Activated CD4-positive, alpha-beta T cell treated with anti-CD3 and anti-CD28 coated beads for 4 hours (primary cell): ENCODE data around the gene ASGR1.
"Not testable (repeated sequence)": the region's sequence is repeated elsewhere in the genome, so short reads cannot be mapped to it uniquely, and the experiment has no call there.

Experiments
- DNase-seq, 2 donors: peaks; one replicate each; pipeline ENCODE4 v3.0.0-alpha.2; 2020

The ASGR1 gene

DNA sequence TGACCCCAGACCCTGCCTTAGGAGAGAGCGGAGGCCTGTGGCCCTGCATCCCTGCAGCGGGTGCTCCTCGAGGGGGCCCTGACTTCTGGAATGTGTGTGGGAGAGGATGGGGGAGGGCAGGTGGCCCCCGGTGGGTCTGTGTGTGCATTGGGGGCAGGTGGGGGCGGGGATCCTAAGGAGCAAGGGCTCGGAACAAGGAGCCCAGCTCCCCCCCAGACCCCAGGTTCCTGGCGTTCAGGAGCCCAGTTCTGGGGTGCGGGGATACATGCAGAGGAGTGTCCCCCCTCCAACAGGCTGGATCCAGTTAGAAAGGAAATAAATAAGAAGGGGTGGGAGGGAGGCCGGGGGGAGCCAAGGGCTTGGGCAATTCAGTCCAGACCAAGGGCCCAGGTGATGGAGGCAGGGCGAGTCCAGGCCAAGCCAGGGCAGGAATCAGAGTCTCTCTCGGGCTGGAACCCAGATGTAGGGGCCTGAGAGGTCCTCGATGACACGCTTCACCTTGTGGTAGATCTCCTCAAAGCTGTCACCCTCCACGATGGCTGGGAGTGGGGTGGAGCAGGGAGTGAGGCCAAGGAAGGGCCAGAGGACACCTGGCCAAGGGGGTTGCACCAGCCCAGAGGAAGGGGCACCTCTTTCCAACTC is 11.2 kb upstream of the ASGR1 start:
- DNase-seq, result no peak

DNA sequence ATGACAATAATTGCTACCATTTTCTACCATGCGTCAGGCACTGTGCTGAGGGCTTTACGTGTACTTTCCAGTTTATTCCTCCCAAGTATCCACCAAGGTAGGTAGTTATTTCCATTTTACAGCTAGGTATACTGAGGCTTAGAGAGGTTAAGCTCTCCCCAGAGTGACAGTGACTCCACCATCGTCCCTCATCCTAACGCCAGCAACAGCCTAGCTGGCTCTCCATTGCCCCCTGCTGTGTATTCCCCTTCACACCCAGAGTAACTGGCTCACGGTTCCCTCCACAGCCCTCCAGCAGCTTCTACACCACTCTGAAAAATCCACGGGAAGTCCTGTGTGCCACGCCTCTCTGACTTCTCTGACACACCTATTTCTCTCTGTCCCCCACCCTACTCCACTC is 7.1 kb upstream of the ASGR1 start:
- no peak for DNase-seq

DNA sequence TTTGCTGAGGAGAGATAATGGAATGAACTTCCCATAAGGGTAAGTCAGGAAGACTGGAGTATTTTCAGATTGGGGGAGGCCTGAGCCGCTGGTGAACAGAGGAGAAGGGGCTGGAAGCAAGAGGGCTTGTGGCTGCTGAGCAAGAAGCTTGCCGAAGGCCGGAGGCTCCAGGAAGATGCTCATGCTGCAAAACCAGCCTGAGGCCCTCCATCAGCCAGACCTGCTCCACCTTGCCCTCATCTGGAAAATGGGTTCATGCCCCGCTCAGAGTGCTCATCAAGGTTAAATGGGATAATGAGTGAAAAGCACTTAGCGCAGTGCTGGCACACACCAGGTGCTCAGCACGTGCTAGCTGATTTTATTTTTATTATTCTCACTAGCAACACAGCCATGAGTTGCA is 5.5 kb upstream of the ASGR1 start:
- no peak for DNase-seq

DNA sequence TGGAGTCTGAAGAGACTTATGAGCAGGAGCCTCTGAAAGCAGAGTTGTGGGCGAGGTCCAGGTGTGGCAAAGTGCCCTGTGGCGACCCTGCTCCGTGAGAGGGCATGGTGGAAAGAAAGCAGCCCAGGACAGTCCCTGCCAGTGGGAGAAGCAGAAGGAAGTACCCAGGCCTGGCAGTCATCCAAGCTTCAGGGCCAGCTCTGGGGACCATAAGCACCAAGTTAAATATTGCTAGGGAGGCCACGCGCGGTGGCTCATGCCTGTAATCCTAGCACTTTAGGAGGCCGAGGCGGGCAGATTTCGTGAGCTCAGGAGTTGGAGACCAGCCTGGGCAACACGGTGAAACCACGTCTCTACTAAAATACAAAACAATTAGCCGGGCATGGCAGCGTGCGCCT is 4.9 kb upstream of the ASGR1 start:
- no peak for DNase-seq

DNA sequence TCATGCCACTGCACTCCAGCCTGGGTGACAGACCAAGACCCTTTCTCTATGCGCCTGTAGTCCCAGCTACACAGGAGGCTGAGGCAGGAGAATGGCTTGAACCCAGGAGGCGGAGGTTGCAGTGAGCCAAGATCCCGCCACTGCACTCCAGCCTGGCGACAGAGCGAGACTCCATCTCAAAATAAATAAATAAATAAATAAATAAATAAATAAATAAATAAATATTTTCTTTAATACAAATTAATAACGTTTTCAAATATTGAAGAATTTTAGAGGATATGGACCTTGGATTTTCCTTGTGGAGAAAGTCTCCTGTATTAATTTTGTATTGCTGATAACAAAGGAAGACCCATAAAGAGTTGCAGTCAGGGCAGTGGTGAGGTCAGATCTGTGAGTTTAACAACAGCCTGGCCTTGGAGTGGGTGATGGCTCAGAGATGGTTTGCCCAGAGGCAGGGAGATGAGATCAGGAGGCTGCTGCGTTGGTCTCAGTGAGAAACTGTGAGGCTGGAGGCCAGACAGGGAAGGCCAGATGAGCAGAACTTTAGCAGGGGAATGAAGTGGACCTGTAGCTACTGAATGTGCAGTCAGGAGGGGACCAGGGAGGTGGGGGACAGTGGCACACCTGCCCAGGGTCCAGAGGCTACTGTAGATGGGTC is 4.4 kb upstream of the ASGR1 start:
- no peak for DNase-seq

DNA sequence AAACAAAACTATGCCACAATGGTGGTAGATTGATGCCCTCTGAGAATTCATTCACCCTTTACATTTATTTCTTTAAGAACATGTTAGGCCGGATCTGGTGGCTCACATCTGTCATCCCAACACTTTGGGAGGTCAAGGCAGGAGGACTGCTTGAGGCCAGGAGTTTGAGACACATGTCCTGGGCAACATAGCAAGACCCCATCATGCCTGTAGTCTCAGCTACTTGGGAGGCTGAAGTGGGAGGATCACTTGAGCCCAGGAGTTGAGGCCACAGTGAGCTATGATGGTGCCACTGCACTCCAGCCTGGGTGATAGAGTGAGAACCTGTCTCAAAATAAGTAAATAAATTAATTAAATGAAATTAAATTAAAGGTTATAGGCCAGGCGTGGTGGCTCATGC is 2.9 kb upstream of the ASGR1 start:
- not testable (repeated sequence) for DNase-seq

DNA sequence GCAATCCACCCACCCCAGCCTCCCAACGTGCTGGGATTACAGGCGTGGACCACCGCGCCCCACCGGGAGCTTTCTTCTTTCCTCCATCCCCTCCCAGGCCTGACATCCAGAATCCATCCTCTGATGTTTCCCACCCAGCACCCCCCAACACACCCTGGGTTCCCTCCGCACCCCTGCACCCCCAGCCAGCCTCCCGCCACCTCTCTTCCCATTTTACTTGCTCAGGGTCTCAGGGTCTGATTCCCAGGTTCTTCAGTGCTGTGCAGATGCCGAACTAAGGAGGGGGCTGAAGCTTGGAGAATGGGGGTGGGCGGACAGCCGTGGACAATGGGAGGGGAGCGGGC is 225 bp downstream of the ASGR1 start:
- DNase-seq, result no peak

DNA sequence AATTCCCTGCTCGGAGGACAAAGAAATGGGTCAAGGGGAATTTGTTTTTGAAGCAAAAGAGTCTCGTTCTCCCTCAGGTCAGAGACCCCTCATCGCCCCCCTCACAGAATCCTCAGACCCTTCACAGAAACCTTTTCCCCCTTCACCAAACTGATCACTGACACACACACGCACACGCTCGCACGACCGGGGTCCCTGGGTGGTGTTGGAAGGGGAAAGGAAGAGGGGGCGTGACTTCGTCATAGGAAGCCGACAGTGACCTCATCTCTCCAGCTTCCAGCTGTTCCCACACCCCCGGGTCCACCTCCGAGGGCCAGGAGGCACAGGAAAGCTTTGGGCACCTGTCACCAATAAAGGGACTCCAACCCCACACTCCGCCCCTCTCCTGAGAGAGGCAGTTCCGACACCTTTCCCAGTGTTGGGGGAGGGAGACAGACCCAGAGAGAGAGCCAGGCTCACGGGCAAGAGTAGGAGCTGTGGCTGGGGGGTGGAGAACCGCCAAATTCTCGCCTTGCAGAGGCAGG is 1.2 kb downstream of the ASGR1 start:
- DNase-seq, result no peak

DNA sequence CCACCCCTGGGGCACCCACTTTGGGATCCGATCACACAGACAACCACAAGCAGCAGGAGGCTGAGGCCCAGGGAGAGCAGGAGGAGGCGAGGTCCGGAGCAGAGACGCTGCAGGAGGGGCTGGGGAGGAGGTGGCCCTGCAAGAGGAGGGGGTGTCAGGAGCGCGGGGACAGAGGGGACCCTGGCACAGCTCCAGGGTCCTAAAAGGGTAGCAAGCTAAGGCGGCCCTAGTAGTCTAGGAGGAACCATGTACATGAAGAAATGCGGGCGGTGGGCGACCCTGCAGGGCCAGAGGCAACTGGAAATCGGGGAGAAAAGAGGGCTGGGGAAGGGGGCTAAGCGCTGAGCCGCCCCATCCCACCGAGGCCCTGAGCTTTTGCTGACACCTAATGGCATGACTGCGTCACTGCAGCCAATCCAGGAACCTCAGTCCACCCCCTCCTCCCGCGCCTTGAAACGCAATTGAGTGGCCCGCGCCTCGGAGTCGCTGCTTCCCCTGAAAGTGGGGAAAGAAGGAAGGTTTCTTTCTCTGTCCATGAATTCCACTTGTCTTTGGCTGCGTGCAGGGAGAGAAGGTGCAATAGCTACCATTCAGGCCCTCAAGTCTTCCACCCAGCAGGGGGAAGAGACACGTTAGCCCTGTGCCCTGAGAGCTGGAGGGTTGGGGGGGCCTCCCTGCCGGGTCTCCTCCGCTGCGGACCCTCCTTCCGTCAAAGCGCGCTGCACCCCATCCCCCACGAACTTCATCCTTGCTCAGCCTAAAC is 1.8 kb downstream of the ASGR1 start:
- peak; percentile 62 to 66 for DNase-seq

DNA sequence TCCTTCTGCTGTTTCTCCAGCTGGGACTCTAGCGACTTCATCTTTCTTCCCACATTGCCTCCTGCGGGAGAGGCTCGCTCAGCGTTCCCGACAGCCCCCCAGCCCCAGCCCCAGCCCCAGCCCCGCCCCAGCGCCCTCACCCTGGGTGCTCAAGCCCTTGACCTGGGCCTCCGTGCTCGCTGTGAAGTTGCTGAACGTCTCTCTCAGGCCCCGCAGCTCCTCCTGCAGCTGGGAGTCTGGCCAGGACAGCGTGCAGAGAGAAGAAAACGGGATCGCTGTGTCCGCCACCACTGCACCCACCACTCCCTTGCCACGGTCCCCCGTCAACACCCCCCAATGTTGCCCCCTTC is 2.4 kb downstream of the ASGR1 start:
- DNase-seq, result no peak

DNA sequence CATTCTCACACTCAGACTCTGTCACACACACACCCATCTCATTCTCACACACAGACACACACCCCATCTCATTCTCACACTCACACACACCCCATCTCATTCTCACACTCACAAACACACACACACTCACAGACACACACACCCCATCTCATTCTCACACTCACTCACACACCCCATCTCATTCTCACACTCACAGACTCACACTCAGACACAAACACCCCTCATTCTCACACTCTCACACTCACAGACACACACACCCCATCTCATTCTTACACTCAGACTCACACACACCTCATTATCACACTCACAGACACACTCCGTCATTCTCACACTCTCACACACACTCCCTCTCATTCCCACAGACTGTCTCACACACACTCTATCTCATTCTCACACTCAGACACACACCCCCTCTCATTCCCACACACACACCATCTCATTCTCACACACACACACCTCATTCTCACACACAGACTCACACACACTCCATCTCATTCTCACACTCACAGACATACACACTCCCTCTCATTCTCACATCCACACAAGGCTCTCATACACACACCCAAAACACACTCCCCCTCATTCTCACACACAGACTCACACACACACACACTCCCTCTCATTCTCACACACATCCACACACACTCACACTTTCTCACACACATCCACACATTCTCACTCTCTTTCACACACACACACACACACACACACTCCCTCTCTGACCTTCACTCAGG is 2.9 kb downstream of the ASGR1 start:
- no peak for DNase-seq

DNA sequence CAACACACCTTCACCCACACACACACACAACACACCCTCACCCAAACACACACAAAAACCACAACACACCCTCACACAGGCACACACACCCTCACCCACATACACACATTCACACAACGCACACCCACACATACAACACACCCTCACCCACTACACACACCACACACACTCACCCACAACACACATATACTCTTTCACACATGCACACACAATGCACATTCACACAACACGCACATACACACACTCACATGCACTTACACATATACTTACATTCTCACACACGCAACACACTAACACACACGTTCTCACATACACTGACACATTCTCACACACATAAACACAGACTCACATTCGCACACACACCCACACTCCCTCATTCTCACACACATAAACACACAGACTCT is 3.8 kb downstream of the ASGR1 start:
- DNase-seq, result no peak

DNA sequence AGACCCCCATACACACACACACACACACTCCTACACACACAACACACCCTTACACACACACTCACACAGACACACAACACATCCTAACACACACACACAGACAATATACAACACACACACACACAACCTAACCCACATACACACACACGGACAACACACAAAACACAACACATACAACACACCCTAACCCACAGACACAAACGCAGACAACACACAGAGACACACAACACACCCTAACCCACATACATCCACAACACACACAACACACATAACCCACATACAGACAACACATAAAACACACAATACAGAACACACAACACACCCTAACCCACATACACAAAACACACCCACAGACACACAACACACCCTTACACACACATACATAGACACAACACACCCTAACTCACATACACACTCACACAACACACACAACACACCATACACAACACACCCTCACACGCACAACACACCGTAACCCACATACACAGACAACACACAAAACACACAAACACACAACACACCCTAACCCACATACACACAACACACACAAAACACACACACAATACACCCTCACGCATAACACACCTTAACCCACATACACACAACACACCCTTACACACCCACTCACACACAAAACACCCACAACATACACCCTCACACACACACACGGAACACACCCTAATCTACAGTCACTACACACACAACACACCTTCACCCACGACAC is 4.4 kb downstream of the ASGR1 start:
- DNase-seq, result no peak

DNA sequence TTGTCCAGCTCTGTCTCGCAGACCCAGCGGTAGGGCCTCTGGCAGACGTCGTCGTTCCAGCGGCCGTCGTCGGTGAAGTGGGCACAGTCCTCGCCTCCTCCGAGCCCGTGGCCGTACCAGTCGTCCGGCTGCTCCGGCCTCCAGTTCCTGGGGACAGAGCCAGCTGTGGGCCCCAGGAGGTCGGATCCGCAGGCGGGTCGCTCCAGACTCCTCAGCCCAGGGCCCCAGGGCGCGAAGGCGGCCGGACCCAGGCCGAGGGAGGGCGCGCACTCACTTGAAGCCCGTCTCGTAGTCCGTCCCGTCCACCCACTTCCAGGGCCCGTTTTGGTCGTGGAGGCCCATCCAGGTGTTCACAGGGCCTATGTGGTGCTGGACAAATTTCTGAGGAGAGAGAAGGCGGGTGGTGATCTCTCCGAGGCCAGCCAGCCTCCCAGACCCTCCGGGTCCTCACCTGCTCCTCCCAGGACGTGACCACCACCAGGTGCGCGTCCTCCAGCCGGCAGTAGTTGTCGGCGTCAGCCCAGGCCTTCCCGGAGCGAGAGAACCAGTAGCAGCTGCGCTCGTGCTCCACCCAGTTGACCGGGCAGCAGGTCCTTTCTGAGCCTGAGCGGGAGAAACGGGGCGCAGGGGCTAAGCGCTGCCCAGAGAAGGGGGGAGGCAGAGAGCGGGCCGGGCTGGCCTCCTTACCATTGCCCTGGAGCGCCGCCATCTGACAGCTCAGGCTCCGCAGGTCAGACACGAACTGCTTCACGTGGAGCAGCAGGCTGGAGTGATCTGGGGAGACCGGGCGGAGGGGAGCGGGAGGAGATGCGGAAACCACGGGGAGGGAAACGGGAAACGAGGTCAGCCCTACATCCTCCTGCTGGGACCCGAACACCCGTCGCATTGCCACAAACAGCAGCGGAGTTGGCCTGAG is 5.2 kb downstream of the ASGR1 start:
- peak; percentile 13 to 28 for DNase-seq

DNA sequence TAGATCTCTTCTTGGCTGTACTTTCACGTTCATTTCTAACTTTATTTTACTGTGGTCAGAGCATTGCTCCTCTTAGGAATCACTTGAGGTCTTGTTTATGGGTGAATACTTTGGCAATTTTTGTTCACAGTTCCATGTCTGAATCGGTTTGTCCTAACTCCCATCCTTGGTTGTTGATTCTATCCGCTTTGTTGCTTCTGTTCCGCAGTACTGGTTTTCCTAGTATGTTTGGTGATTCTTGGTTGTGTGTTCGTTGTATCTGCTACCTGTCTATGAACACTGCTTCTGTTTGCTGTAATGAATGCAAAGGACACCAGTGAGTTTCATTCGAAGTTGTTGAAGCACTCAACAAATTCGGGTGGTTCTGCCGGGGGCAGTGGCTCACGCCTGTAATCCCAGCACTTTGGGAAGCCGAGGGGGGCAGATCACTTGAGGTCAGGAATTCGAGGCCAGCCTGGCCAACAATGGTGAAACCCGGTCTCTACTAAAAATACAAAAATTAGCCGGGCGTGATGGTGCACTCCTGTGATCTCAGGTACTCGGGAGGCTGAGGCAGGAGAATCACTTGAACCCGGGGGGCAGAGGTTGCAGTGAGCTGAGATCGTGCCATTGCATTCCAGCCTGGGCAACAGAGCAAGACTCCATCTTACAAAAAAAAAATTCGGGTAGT is 6.5 kb downstream of the ASGR1 start:
- not testable (repeated sequence) for DNase-seq

DNA sequence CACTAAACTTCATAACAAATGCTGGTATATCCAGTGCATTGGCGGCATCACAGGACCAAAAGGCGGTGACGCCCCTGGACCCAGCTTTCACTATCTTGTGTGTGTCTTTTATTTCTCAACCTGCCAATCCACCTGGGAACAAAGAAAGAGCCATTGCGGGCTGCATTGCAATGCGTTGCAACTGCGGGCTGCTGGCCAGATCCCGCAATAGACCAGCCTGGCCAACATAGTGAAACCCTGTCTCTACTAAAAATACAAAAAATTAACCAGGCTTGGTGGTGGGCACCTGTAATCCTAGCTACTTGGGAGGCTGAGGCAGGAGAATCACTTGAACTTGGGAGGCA is 9.6 kb downstream of the ASGR1 start:
- not testable (repeated sequence) for DNase-seq

DNA sequence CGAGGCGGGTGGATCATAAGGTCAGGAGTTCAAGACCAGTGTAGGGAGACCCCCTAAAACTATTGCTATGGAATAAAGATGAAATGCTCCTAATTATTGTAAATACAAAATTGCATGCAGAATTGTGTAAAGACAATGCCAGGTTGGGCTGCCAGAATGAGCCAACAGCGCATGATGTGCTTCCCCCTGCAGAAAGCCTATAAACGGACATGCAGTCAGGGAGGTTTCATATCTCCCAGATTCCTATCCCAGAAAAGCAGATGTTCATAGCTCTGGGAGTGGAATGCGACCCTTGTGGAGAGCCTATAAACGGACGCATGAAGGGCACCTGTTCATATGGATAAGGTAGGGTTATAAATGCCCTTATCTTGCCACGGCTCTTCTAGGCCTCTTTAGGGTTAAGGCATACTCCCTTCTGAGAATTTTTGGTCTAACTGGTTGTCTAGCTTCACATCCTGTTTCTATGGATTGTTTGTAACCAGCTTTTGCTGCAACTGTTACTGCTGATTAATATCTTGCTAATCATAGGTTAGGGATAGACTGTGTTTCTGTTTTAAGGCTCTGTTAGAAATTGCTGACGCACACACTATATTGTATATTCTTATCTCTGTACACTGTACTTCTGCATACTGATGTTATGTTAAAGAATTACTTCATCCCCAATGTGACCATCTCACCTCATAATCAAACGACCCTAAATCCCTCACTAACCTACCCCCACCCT is 10.2 kb downstream of the ASGR1 start:
- DNase-seq, result not testable (repeated sequence)

DNA sequence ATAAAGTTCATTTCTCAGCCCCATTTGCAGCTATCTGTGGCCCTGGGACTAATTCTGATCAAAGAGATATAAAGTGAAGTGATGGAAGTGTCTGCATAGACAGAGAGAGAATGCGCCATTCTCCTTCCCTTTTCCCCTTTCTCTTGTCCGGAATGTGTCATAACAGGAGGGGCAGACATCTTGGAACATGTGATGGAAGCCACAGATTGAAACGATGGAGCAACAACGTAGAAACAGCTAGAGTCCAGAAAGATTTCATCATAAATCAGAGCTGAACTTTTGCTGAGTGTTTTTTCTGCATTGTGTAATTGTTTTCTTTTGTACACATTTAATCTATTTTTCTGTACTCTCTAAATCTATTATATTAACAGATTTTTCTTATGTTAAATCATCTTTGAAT is 11.3 kb downstream of the ASGR1 start:
- DNase-seq, result no peak

DNA sequence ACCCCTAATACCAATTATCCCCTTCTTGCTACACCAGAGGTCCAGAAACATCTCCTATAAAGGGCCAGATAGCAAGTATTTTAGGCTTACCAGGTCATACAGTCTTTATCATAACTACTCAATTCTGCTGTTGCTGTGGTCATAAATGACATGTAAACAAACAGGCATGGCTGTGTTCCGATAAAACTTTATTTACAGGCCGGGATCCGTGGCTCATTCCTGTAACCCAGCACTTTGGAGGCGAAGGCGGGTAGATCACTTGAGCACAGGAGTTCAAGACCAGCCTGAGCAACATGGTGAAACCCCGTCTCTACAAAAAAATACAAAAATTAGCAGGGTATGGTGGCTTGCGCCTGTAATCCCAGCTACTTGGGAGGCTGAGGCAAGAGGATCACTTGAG is 12.3 kb downstream of the ASGR1 start:
- DNase-seq, result no peak

DNA sequence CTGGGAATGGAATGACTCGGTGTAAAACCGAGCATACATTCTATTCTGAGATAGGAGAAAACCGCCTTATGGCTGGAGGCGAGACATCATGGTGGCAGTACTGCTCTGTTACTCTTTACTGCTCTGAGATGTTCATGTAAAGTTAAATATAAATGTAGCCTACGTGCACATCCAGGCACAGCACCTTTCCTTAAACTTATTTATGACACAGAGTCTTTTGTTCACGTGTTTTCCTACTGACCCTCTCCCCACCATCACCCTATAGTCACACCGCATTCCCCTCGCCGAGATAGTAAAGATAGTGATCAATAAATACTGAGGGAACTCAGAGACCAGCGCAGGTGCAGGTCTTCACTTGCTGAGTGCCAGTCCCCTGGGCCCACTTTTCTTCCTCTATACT is 19.6 kb downstream of the ASGR1 start:
- DNase-seq, result not testable (repeated sequence)

DNA sequence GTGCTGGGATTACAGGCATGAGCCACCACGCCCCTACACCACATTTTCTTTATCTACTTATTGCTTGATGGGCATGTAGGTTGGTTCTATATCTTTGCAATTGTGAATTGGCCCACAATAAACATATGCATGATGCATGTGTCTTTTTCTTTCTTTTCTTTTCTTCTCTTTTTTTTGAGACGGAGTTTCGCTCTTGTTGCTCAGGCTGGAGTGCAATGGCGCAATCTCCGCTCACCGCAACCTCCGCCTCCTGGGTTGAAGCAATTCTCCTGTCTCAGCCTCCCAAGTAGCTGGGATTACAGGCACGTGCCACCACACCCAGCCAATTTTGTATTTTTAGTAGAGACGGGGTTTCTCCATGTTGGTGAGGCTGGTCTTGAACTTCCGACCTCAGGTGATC is 20.7 kb downstream of the ASGR1 start:
- DNase-seq, result not testable (repeated sequence)
